Measurements from ENCODE around the gene MTMR12.

The MTMR12 gene

DNA sequence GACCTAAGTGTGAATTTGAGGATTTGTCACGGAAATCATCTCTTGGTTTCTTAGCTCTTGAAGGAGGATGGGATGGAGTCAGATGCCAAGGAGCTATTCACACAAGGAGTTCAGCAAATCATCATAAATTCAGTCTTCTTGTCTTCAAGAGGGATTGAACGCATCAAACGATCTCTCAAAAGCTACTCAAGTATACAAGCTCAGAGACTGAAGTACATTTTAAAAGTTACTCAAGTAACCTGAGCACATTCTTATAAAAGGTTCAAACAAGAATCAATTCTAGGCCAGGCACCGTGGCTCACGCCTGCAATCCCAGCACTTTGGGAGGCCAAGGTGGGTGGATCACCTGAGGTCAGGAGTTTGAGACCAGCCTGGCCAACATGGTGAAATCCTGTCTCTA lies 117.5 kb downstream of the MTMR12 start:
- no peak for DNase-seq

DNA sequence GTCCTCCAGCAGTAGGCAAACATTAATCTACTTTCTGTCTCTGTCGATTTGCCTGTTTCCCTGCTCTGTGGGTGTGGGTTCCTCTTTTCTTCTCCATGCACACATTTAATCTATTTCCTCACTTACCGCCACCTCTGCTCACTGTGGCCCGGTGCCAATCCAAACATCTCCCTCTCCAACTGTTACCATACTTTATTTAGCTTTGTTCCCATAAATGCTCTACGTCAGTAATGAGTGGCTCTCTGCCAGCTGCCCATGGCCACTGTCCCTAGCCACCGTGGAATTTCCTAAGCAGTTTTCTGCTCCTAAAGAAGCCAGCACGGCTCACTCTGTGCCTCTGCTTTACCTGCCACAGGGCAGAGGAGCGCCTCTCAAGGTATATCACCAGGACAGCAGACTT lies 119.1 kb downstream of the MTMR12 start:
- peak in 5 of 56 donors; percentile 4 to 26 (median 5) for DNase-seq

DNA sequence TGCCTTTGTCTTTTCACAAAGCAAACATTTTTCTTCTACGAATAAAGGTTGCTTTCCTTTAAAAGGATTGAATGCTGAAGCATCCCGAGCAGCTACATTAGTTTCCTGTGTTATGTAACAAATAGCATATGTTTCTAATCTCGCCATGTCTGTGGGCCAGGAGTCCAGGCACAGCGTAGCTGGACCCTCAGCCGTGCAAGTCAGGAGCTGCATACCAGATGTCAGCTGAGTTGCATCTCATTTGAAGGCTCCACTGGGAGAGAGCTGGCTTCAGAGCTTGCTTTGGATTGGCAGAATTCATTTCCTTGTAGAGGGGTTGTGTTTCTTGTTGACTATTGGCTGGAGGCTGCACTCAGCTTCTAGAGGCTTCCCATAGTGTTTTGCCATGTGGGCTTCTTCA lies 122.6 kb downstream of the MTMR12 start:
- no peak for DNase-seq

DNA sequence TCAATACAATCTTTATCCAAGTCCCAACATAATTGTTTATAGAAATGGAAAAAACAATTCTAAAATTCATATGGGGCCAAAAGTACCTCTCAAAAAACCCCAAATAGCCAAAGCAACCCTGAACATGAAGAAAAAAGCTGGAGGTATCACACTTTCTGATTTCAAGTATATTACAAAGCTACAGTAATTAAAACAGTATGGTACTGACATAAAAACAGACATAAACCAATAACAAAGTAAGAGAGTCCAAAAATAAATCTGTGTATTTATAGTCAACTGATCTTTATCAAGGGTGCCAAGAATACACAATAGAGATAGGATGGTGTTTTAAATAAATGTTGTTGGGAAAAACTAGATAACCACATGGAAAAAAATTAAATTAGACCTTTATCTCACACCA lies 125.1 kb downstream of the MTMR12 start:
- DNase-seq: no peak

DNA sequence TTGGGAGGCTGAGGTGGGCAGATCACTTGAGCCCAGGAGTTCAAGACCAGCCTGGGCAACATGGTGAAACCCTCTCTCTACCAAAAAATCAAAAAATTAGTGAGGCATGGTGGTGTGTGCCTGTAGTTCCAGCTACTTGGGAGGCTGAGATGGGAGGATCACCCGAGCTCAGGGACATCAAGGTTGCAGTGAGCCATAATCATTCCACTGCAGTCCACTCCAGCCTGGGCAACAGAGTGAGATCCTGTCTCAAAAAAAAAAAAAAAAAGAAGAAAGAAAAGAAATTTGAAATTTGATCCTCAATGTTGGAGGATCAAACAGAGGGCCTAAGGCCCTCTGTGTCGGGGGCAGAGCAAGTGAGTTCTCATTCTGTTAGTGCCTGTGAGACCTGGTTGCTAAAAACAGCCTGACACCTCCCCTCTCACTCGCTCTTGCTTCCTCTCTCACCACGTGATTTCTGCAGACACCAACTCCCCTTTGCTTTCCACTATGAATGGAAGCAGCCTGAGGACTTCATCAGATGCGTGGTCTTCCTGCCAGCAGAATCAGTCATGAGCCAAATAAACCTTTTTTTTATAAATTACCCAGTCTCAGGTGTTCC lies 130.2 kb downstream of the MTMR12 start:
- no peak for DNase-seq

Measured in nucleus accumbens (tissue), 56 donors.